Measurements from ENCODE around the gene RXRA. TPM values are rescaled to one million over a fixed set of nuclear protein-coding genes. Genes with fewer than 3 reads are reported as not detected.

RXRA gene
- total RNA-seq, 1 donor from 2014 or later = 33.4 TPM

DNA sequence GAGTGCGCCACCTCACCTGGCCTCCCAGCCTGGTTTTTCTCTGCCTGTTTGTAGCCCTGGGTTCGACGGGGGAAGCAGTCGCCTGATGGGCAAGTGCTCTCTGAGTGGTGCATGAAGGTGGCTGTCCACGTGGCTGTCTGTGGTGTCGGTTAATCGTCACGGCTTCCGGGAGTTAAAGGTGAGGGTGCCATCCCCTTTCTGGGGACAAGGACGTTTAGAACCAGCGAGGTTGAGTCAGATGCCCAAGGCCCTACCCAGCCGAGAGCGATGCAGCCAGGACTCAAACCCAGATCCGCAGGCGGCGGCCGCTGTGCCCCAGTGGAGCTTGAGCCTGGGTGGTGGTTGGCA lies 47.7 kb downstream of the RXRA start:
- peaks cover 19% of the 10 kb centered on the region for H3K4me1 ChIP-seq (ENCODE audit: insufficient read depth, low read length)
- no peak overlapping the region for H2AFZ ChIP-seq (ENCODE audit: low read depth, low read length)
- no peak overlapping the region for H3K9ac ChIP-seq (ENCODE audit: low read length)
- H3K9me3 ChIP-seq (ENCODE audit: insufficient read depth, low read depth, low read length) = no peaks in the 10 kb centered on the region
- no peaks in the 10 kb centered on the region for H3K9me3 Mint-ChIP-seq (ENCODE audit: unreplicated experiment)
- no peak overlapping the region for H3K27ac ChIP-seq (ENCODE audit: low read depth, low read length)
- peaks cover 98% of the 10 kb centered on the region for H4K20me1 ChIP-seq (ENCODE audit: insufficient read depth, low read length)
- peaks cover 14% of the 10 kb centered on the region for H3K4me1 Mint-ChIP-seq (ENCODE audit: low read depth, unreplicated experiment)
- no peaks in the 10 kb centered on the region for H3K27me3 ChIP-seq (ENCODE audit: insufficient read depth, low read length)
- no peak overlapping the region for H3K4me2 ChIP-seq (ENCODE audit: low read length)
- DNase-seq (ENCODE audit: low read depth) = no peak
- no peak overlapping the region for H3K27ac Mint-ChIP-seq (ENCODE audit: unreplicated experiment)
- no peaks in the 10 kb centered on the region for H3K27me3 Mint-ChIP-seq (ENCODE audit: low read depth, unreplicated experiment)
- no peak for FAIRE-seq
- no peak overlapping the region for H3K4me3 Mint-ChIP-seq (ENCODE audit: unreplicated experiment)
- peaks cover 88% of the 10 kb centered on the region for H3K79me2 ChIP-seq (ENCODE audit: insufficient read depth, low read length)
- no peaks in the 10 kb centered on the region for H3K36me3 Mint-ChIP-seq (ENCODE audit: low read depth, unreplicated experiment)
- no peaks in the 10 kb centered on the region for H3K36me3 ChIP-seq (ENCODE audit: insufficient read depth, low read length)
- no peak for TF ChIP-seq EZH2 (IDR thresholded peaks at IDR 0.05; ENCODE audit: insufficient read depth, low read length)
- TF ChIP-seq, protein P1, sequence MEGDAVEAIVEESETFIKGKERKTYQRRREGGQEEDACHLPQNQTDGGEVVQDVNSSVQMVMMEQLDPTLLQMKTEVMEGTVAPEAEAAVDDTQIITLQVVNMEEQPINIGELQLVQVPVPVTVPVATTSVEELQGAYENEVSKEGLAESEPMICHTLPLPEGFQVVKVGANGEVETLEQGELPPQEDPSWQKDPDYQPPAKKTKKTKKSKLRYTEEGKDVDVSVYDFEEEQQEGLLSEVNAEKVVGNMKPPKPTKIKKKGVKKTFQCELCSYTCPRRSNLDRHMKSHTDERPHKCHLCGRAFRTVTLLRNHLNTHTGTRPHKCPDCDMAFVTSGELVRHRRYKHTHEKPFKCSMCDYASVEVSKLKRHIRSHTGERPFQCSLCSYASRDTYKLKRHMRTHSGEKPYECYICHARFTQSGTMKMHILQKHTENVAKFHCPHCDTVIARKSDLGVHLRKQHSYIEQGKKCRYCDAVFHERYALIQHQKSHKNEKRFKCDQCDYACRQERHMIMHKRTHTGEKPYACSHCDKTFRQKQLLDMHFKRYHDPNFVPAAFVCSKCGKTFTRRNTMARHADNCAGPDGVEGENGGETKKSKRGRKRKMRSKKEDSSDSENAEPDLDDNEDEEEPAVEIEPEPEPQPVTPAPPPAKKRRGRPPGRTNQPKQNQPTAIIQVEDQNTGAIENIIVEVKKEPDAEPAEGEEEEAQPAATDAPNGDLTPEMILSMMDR (IDR thresholded peaks at IDR 0.05; ENCODE audit: insufficient read depth, low read depth, low read length) = no peak
- H3K4me3 ChIP-seq (ENCODE audit: insufficient read depth, low read depth, low read length) = no peak overlapping the region

DNA sequence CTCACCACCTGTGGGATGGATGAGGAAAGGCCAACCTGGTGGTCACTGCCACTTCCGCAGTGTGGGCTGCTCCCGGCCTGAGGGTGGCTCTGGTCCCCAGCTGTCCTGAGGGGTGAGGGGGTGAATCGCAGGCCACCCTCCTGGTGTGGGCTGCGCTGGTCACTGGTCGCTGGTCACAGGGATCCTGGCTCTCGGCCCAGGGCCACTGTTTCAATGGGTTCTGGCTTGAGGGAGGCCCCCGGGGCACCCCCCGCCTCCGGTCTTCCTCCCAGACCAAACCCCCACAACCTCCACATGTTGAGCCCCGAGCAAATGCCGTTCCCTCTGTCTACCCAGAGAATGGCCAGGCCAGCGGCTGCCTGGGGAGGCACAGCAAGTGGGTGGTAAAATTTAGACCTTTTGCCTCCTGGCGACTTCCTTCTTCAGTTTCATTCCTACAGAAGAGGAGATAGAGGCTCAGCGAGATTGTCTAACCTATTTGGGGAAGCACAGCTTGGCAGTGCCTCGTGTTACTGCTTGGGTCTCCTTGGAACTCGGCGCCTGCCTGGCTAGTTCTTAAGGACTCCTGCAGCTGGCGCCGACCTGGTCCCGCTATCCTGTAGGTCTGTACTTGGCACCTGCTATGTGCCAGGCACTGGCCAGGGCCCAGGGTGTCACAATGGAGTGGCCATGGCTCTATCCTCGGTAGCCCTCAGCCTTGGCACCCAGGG lies 48.2 kb downstream of the RXRA start:
- Histone ChIP-seq H3K36me3 (ENCODE audit: insufficient read depth, low read length) (no peaks in the 10 kb centered on the region), H3K79me2 (ENCODE audit: insufficient read depth, low read length) (peaks cover 93% of the 10 kb centered on the region), H3K27me3 (ENCODE audit: insufficient read depth, low read length) (no peaks in the 10 kb centered on the region), H2AFZ (ENCODE audit: low read depth, low read length) (no peak overlapping the region), H3K4me1 (ENCODE audit: insufficient read depth, low read length) (peaks cover 24% of the 10 kb centered on the region), H3K9ac (ENCODE audit: low read length) (no peak overlapping the region), H3K9me3 (ENCODE audit: insufficient read depth, low read depth, low read length) (no peaks in the 10 kb centered on the region), H4K20me1 (ENCODE audit: insufficient read depth, low read length) (peaks cover 98% of the 10 kb centered on the region), H3K4me3 (ENCODE audit: insufficient read depth, low read depth, low read length) (no peak overlapping the region), H3K27ac (ENCODE audit: low read depth, low read length) (no peak overlapping the region), H3K4me2 (ENCODE audit: low read length) (no peak overlapping the region)
- no peak for TF ChIP-seq EZH2 (IDR thresholded peaks at IDR 0.05; ENCODE audit: insufficient read depth, low read length)
- TF ChIP-seq, protein P1 (IDR thresholded peaks at IDR 0.05; ENCODE audit: insufficient read depth, low read depth, low read length) = no peak
- Mint-ChIP-seq H3K36me3 (ENCODE audit: low read depth, unreplicated experiment) (no peaks in the 10 kb centered on the region), H3K4me1 (ENCODE audit: low read depth, unreplicated experiment) (peaks cover 14% of the 10 kb centered on the region), H3K9me3 (ENCODE audit: unreplicated experiment) (no peaks in the 10 kb centered on the region), H3K4me3 (ENCODE audit: unreplicated experiment) (no peak overlapping the region), H3K27ac (ENCODE audit: unreplicated experiment) (no peak overlapping the region), H3K27me3 (ENCODE audit: low read depth, unreplicated experiment) (no peaks in the 10 kb centered on the region)
- FAIRE-seq = no peak
- no peak for DNase-seq (ENCODE audit: low read depth)

DNA sequence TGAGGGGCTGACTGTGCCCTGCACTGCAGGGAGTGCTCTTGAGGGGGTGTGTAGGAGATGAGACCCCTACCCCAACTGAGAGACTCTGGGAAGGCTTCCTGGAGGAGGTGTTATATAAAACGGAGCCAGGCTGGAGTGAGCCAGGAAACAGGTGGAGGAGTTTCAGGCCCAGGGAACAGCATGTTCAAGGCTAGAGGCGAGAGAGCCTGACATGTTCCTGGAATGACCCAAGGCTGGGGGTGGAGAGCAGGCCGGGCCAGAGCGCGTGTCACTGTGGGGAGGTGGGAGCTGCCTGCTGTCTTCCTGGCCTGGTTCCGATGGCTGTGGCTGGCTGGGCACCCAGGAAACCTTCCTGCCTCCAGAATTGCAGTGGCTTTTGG lies 48.7 kb downstream of the RXRA start:
- TF ChIP-seq, protein P1 (IDR thresholded peaks at IDR 0.05; ENCODE audit: insufficient read depth, low read depth, low read length) = no peak
- TF ChIP-seq EZH2 (IDR thresholded peaks at IDR 0.05; ENCODE audit: insufficient read depth, low read length) = no peak
- Mint-ChIP-seq H3K9me3 (ENCODE audit: unreplicated experiment) (no peaks in the 10 kb centered on the region), H3K27me3 (ENCODE audit: low read depth, unreplicated experiment) (no peaks in the 10 kb centered on the region), H3K4me3 (ENCODE audit: unreplicated experiment) (peak overlapping the region; percentile 31), H3K27ac (ENCODE audit: unreplicated experiment) (peak overlapping the region; percentile 62), H3K36me3 (ENCODE audit: low read depth, unreplicated experiment) (no peaks in the 10 kb centered on the region), H3K4me1 (ENCODE audit: low read depth, unreplicated experiment) (peaks cover 11% of the 10 kb centered on the region)
- peaks cover 91% of the 10 kb centered on the region for H3K79me2 ChIP-seq (ENCODE audit: insufficient read depth, low read length)
- no peaks in the 10 kb centered on the region for H3K27me3 ChIP-seq (ENCODE audit: insufficient read depth, low read length)
- peaks cover 30% of the 10 kb centered on the region for H3K4me1 ChIP-seq (ENCODE audit: insufficient read depth, low read length)
- H4K20me1 ChIP-seq (ENCODE audit: insufficient read depth, low read length) = peaks cover 98% of the 10 kb centered on the region
- peak overlapping the region; percentile 12 for H3K9ac ChIP-seq (ENCODE audit: low read length)
- H3K4me3 ChIP-seq (ENCODE audit: insufficient read depth, low read depth, low read length) = no peak overlapping the region
- H3K36me3 ChIP-seq (ENCODE audit: insufficient read depth, low read length) = no peaks in the 10 kb centered on the region
- DNase-seq (ENCODE audit: low read depth) = peak; percentile 25
- FAIRE-seq = no peak
- no peak overlapping the region for H3K27ac ChIP-seq (ENCODE audit: low read depth, low read length)
- peak overlapping the region; percentile 22 for H3K4me2 ChIP-seq (ENCODE audit: low read length)
- no peaks in the 10 kb centered on the region for H3K9me3 ChIP-seq (ENCODE audit: insufficient read depth, low read depth, low read length)
- no peak overlapping the region for H2AFZ ChIP-seq (ENCODE audit: low read depth, low read length)

Data from astrocyte (in vitro differentiated cells and primary cell).